HG03460 (cell line): ENCODE results near the gene SLCO1B3.

Experiments used
- ATAC-seq: cut with Tn5 transposase; IDR thresholded peaks from one replicate; pipeline ENCODE4 v1.9.1; 2021; ENCODE audit not compliant: unreplicated experiment

SLCO1B3 gene

DNA sequence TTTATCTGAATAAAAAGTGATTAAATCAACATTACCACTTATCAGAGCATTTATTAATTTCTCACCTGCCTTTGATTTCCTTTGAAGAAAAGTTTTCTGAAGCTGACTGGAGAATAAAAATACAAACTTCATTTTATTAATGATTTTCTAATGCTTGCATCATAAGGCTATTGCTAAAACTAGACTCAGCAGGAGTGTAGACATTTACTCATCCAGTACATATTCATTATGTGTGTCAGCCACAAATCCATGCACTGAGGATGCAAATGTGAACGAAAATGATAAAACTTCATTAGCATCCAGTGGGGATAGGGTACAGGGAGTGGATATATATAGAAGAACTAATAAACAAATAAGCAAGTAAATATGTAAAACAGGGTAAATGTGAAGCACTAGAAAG lies 74.6 kb downstream of the SLCO1B3 start:
- no peak for ATAC-seq

DNA sequence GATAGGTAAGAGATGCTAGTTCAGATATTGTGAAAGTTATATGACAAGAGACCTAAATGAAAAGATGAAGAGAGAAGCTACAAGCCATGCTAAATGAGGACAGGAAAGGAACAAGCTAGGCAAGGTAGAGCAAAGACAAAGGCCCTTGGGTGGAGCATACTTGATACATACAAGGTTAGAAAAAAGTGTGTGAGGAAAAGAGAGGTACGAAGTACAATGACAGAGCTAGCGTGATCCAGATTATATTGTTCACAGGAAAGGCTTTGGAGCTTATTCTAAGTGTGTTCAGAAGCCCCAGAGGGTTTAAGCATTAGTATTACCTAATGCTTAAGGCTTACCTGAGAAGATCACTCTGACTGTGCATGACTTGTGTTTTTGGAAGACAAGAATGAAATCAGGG lies 75.0 kb downstream of the SLCO1B3 start:
- no peak for ATAC-seq

DNA sequence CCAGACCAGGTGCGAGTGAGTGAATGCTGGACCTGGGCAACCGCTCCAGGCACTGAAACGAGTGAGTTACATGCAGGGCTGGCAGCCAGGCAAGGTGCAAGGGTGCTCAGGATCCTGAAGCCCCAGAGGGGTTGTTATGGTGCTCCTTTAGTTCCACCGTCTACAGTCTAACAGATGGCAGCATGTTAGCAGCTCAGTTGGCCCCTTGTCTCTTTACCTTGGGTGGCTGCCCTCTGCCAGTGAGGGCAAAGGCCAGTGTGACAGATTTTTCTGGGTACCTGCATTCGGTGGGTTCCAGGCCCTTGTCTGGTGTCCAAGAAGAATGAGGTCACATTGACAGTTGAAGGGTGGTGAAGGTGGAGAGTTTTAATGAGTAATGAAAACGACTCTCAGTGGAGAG lies 106.8 kb downstream of the SLCO1B3 start:
- ATAC-seq = no peak

DNA sequence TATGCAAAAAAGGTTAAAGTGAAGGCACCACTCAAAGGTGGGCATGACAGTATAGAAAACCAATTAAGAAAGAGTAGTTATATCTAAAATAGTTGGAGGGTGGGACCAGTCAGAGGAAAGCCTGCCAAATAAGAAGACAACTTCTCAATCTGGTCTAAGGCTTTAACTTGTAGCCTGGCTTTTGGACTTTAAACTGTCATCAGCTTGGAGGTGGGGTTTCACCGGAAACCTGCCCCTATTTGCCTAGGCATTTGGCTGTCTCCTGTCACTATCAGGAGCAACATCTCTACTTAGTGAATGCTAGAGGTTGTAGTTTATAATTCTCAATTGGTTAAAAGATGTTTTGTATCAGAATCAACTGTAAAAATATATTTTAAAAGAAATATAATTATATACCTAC lies 107.3 kb downstream of the SLCO1B3 start:
- ATAC-seq = no peak

DNA sequence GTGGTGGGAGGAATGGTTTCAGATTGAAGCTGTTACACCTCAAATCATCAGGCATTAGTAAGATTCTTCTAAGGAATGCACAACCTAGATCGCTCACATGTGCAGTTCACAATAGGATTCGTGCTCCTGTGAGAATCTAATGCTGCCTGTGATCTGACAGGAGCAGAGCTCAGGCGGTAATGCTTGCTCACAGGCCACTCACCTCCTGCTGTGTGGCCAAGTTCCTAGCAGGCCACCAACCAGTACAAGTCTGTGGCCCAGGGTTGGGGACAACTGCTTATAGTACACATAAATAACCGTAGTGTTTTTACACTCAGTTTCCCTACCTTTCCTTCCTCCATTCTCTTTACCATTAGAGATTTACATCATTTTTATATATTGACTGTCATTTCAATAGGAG lies 121.4 kb downstream of the SLCO1B3 start:
- no peak for ATAC-seq

DNA sequence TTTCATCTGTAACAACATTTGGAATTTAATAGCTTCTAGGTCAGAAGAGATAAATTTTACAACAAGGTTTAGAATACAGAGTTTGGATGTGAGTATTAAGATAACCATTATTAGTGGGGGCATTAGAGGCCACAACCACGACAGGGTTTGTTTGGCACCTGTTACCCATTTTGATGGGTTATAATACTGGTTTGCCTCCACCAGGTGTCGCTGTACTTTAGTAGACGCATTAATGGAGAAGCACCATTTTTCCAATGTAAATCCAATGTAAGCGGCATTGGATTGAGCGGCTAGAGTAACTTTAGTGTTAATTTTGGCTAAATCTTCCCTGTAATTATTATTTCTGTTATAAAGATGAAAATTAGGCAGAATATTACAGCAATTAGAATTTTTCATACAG lies 136.2 kb downstream of the SLCO1B3 start:
- ATAC-seq = no peak

DNA sequence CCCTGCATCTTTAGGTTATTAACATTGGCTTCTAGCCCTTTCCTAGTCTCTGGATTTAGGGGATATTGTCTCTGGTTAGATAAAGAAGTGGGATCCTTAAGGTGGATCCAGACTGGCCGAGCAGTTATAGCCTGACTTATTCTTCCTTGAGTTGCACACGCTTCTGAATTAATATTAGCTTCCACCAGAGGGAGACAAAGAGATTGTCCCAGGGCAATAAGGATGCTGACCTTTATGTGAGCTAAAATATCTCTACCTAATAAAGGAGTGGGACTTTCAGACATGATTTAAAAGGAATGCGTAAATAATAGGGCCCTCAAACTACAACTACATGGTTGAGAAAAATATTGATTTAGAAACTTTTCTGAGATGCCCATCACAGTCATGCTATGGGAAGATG lies 139.7 kb downstream of the SLCO1B3 start:
- no peak for ATAC-seq

DNA sequence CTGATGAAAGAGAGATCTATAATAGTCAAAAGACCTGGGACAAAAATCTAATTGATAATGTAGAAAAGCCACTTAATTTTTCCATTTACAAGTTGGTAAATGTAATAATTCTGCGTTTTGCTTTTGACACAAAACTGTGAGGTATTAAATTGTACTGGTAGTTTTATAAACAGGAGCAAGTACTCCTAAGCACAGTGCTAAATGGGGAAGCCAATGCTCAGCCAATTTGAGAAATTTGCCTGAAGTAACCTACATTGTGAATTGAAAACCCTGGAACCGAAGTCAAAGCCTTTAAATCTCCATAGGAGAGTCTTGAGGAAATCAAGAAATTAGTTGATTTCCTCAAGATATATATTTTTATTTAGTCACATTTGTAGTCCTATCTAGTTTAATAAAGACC lies 152.8 kb downstream of the SLCO1B3 start:
- no peak for ATAC-seq

DNA sequence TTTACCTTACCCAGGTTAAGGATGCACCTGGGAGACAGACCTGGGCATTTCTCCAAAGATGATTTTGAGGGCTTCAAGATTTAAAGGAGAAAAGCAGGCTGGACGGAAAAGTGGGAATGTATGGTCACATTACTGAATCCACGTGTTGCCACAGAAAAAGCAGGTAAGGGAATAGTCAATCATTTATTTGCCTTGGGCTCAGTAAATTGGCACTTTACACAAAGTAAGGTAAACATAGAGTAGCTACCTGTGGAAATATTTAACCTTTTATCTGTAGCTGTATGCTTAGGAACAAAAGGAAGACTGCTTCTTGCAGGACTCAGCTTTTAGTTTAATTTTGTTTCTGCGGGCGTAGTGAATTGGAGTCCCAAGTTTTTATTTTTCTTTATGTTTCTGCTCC lies 153.3 kb downstream of the SLCO1B3 start:
- no peak for ATAC-seq
